K562 (cell line): ENCODE data around the gene KCTD7.
"Not testable (repeated sequence)": the region's sequence is repeated elsewhere in the genome, so short reads cannot be mapped to it uniquely, and the experiment has no call there.

Source experiments
- CEBPB ChIP-seq: fragments of 450-650 bp; IDR thresholded peaks from 2 replicates; pipeline ENCODE4 v1.6.1; 2016; ENCODE audit warnings: missing genetic modification characterization, missing compliant biosample characterization
- SMARCB1 ChIP-seq: IDR thresholded peaks from 2 replicates; pipeline ENCODE4 v1.6.1; 2011; ENCODE audit warnings: improper control_type of control experiment, low read depth; ENCODE audit not compliant: insufficient read length
- ZNF644 ChIP-seq: fragments of 200-800 bp; sonication (Bioruptor generic); IDR thresholded peaks from 2 replicates; pipeline ENCODE4 v1.6.1; 2016; ENCODE audit warnings: low read depth, missing genetic modification characterization, missing compliant biosample characterization

- not testable (repeated sequence) for TF ChIP-seq ZNF644 (tag); SMARCB1; CEBPB (tag)
These were observed 44.5 kb downstream of the KCTD7 start for GRCh38 chr7:66673124-66673640.
